HG03139 (cell line): Measurements from ENCODE around the gene CNTROB.
A peak's percentile ranks its signal among the peaks of the same experiment; 100 is the strongest.

Source experiments
- ATAC-seq: cut with Tn5 transposase; IDR thresholded peaks from one replicate; pipeline ENCODE4 v1.9.1; 2021; ENCODE audit not compliant: unreplicated experiment

CNTROB gene

GRCh38 chr17:7982173-7982572, 50.2 kb downstream of the CNTROB start:
- ATAC-seq, result no peak

GRCh38 chr17:7982666-7983065, 50.7 kb downstream of the CNTROB start:
- ATAC-seq, result no peak

GRCh38 chr17:7984904-7985303, 52.9 kb downstream of the CNTROB start:
- no peak for ATAC-seq

- ATAC-seq, result no peak
Measured at GRCh38 chr17:7987112-7987893, 55.3 kb downstream of the CNTROB start.

- no peak for ATAC-seq
Measured at GRCh38 chr17:7988750-7989178, 56.8 kb downstream of the CNTROB start.

GRCh38 chr17:7989781-7990655, 58.0 kb downstream of the CNTROB start:
- ATAC-seq, result peak; percentile 67

- ATAC-seq, result no peak
Measured at GRCh38 chr17:7992516-7992915, 60.5 kb downstream of the CNTROB start.

- ATAC-seq, result no peak
Measured at GRCh38 chr17:7992924-7993323, 60.9 kb downstream of the CNTROB start.

GRCh38 chr17:7993972-7994589, 62.1 kb downstream of the CNTROB start:
- no peak for ATAC-seq

- ATAC-seq, result no peak
Measured at GRCh38 chr17:7995724-7996123, 63.7 kb downstream of the CNTROB start.

- no peak for ATAC-seq
Measured at GRCh38 chr17:7997186-7997585, 65.2 kb downstream of the CNTROB start.
